Chondrocyte (in vitro differentiated cells): ENCODE measurements around the gene CHMP4B. TPM values are rescaled to one million over a fixed set of nuclear protein-coding genes. Genes with fewer than 3 reads are reported as not detected.

ENCODE experiments used
- DNase-seq: peaks from one replicate; pipeline ENCODE4 v3.0.0; 2021; ENCODE audit warnings: mixed read lengths, low spot score
- H3K27ac Mint-ChIP-seq: one replicate; pipeline ENCODE4 v1.8.0; 2021; ENCODE audit warnings: mild to moderate bottlenecking, moderate library complexity, mixed read lengths; ENCODE audit not compliant: unreplicated experiment
- H3K27me3 Mint-ChIP-seq: 2 replicates; pipeline ENCODE4 v1.8.0; 2021; ENCODE audit warnings: low read depth, mixed read lengths
- H3K36me3 Mint-ChIP-seq: 2 replicates; pipeline ENCODE4 v1.8.0; 2021; ENCODE audit warnings: low read depth, mixed read lengths
- H3K4me1 Mint-ChIP-seq: 2 replicates; pipeline ENCODE4 v1.8.0; 2021; ENCODE audit warnings: low read depth, mild to moderate bottlenecking, mixed read lengths
- H3K4me3 Mint-ChIP-seq: one replicate; pipeline ENCODE4 v1.8.0; 2021; ENCODE audit warnings: mild to moderate bottlenecking, moderate library complexity, mixed read lengths; ENCODE audit not compliant: unreplicated experiment
- H3K9me3 Mint-ChIP-seq: 2 replicates; pipeline ENCODE4 v1.8.0; 2021; ENCODE audit warnings: low read depth, mixed read lengths
- CTCF ChIP-seq: fragments of 200-600 bp; sonication (generic); IDR thresholded peaks from 2 replicates; pipeline ENCODE4 v1.5.0; 2021; ENCODE audit warnings: antibody characterized with exemption, mild to moderate bottlenecking, moderate library complexity
- total RNA-seq: library from RNA; stranded (reverse); gene quantifications from 3 replicates; pipeline ENCODE4 v1.2.1, GENCODE V29; 2021

The CHMP4B gene
- total RNA-seq, 1 donor from 2014 or later = 122 TPM

- Mint-ChIP-seq H3K4me1 (no peaks in the 10 kb centered on the region), H3K27me3 (peaks cover 25% of the 10 kb centered on the region), H3K36me3 (peaks cover 2% of the 10 kb centered on the region), H3K4me3 (no peak overlapping the region), H3K27ac (no peak overlapping the region), H3K9me3 (no peaks in the 10 kb centered on the region)
- TF ChIP-seq CTCF = no peak
- DNase-seq = no peak
Measured at GRCh38 chr20:33866398-33867100, 55.4 kb downstream of the CHMP4B start.

- no peak overlapping the region for H3K27ac Mint-ChIP-seq
- no peak overlapping the region for H3K4me3 Mint-ChIP-seq
- H3K27me3 Mint-ChIP-seq = peaks cover 29% of the 10 kb centered on the region
- TF ChIP-seq CTCF = no peak
- H3K4me1 Mint-ChIP-seq = no peaks in the 10 kb centered on the region
- peaks cover 2% of the 10 kb centered on the region for H3K36me3 Mint-ChIP-seq
- H3K9me3 Mint-ChIP-seq = no peaks in the 10 kb centered on the region
- no peak for DNase-seq
Measured at GRCh38 chr20:33868042-33868441, 56.9 kb downstream of the CHMP4B start.

- no peaks in the 10 kb centered on the region for H3K4me1 Mint-ChIP-seq
- DNase-seq = no peak
- H3K4me3 Mint-ChIP-seq = no peak overlapping the region
- TF ChIP-seq CTCF = no peak
- H3K36me3 Mint-ChIP-seq = peaks cover 2% of the 10 kb centered on the region
- no peaks in the 10 kb centered on the region for H3K9me3 Mint-ChIP-seq
- no peak overlapping the region for H3K27ac Mint-ChIP-seq
- peaks cover 29% of the 10 kb centered on the region for H3K27me3 Mint-ChIP-seq
Measured at GRCh38 chr20:33868595-33868994, 57.4 kb downstream of the CHMP4B start.

- Mint-ChIP-seq H3K4me1 (no peaks in the 10 kb centered on the region), H3K36me3 (peaks cover 3% of the 10 kb centered on the region), H3K4me3 (no peak overlapping the region), H3K9me3 (no peaks in the 10 kb centered on the region), H3K27ac (no peak overlapping the region), H3K27me3 (peaks cover 29% of the 10 kb centered on the region)
- DNase-seq = no peak
- TF ChIP-seq CTCF = no peak
Measured at GRCh38 chr20:33869283-33869682, 58.1 kb downstream of the CHMP4B start.

- DNase-seq = no peak
- Mint-ChIP-seq H3K4me3 (no peak overlapping the region), H3K36me3 (peaks cover 4% of the 10 kb centered on the region), H3K4me1 (no peaks in the 10 kb centered on the region), H3K9me3 (no peaks in the 10 kb centered on the region), H3K27ac (no peak overlapping the region), H3K27me3 (peaks cover 29% of the 10 kb centered on the region)
- no peak for TF ChIP-seq CTCF
Measured at GRCh38 chr20:33871362-33871761, 60.2 kb downstream of the CHMP4B start.
